Prostate gland (tissue), 2 donors: ENCODE measurements around the gene STING1. TPM values are rescaled to one million over a fixed set of nuclear protein-coding genes. Genes with fewer than 3 reads are reported as not detected.

Source experiments
- DNase-seq: peaks from one replicate; pipeline ENCODE4 v3.0.0-alpha.2; 2019; ENCODE audit warnings: low spot score
- H3K27ac ChIP-seq, 2 donors: fragments of 200-600 bp; sonication (generic); 2 replicates each; pipeline ENCODE4 v1.5.1; 2017 to 2019
- H3K27me3 ChIP-seq: fragments of 200-600 bp; sonication (generic); replicated peaks from 2 replicates; pipeline ENCODE4 v1.5.1; 2019; ENCODE audit not compliant: insufficient read depth
- H3K36me3 ChIP-seq, 2 donors: fragments of 200-600 bp; sonication (generic); 1 replicate in 1 of 2; 2 replicates in 1 of 2; pipeline versions ENCODE4 v1.5.1 to v1.8.1; 2017 to 2019
- H3K4me1 ChIP-seq: fragments of 200-600 bp; sonication (generic); replicated peaks from 2 replicates; pipeline ENCODE4 v1.5.1; 2019
- H3K4me3 ChIP-seq, 2 donors: fragments of 200-600 bp; sonication (generic); 2 replicates each; pipeline ENCODE4 v1.5.1; 2017 to 2019
- H3K9me3 ChIP-seq: fragments of 200-600 bp; sonication (generic); 2 replicates; pipeline ENCODE4 v1.5.1; 2017
- CTCF ChIP-seq, 4 experiments: fragments of 200-600 bp in 2 of 4; fragments of 450-650 bp in 2 of 4; sonication (generic) in 2 of 4; IDR thresholded peaks; 1 replicate in 3 of 4; 2 replicates in 1 of 4; pipeline ENCODE4 v1.5.1; 2016 to 2019; ENCODE audit warnings: antibody characterized with exemption in 4 of 4, mild to moderate bottlenecking in 2 of 4, moderate library complexity in 2 of 4
- POLR2A ChIP-seq: fragments of 450-650 bp; IDR thresholded peaks from one replicate; pipeline ENCODE4 v1.6.1; 2016; ENCODE audit warnings: antibody characterized with exemption, mild to moderate bottlenecking
- POLR2AphosphoS5 ChIP-seq: sonication (generic); formaldehyde crosslinking; IDR thresholded peaks from one replicate; pipeline ENCODE4 v1.6.1; 2017; ENCODE audit warnings: antibody characterized with exemption
- WGBS: methylation state at CpG from one replicate; pipeline ENCODE4 v1.1.5; 2018; 5-methylcytosine and 5-hydroxymethylcytosine counted together
- intact Hi-C: fragments of 100-400 bp; cut with DNase I; formaldehyde crosslinking; loops from one replicate; pipeline ENCODE4 v1.14.2; 2022
- total RNA-seq, 2 donors: library from RNA; depleted of rRNA; stranded (reverse); fragments of >200 nt; gene quantifications; one replicate each; pipeline ENCODE4 v1.1.0, GENCODE V29; 2016

STING1 gene
- total RNA-seq, 2 donors from 2014 or later = 33.8 to 59.1 TPM

GRCh38 chr5:139475865-139476617 is 6.5 kb downstream of the STING1 start:
- Histone ChIP-seq H3K27me3 (no peaks in the 10 kb centered on the region), H3K36me3 (no peaks in the 10 kb centered on the region), H3K4me3 (no peak overlapping the region), H3K9me3 (no peaks in the 10 kb centered on the region), H3K27ac (no peak overlapping the region), H3K4me1 (no peaks in the 10 kb centered on the region)
- no peak for DNase-seq
- TF ChIP-seq POLR2AphosphoS5 = no peak
- no peak for TF ChIP-seq CTCF (IDR thresholded peaks at IDR 0.05)
- TF ChIP-seq POLR2A = no peak
- intact Hi-C loops = no loop called here
- WGBS = 86% methylated on average over 13 of the region's 13 CpGs

GRCh38 chr5:139474890-139475791 is 7.4 kb downstream of the STING1 start:
- H3K4me3 ChIP-seq = no peak overlapping the region
- no peak for DNase-seq
- no peak for TF ChIP-seq POLR2AphosphoS5
- no peak for TF ChIP-seq POLR2A
- TF ChIP-seq CTCF (IDR thresholded peaks at IDR 0.05) = no peak
- H3K9me3 ChIP-seq = no peaks in the 10 kb centered on the region
- WGBS = 42% methylated on average over 13 of the region's 13 CpGs
- no peaks in the 10 kb centered on the region for H3K36me3 ChIP-seq
- no peaks in the 10 kb centered on the region for H3K4me1 ChIP-seq
- no peaks in the 10 kb centered on the region for H3K27me3 ChIP-seq
- H3K27ac ChIP-seq = no peak overlapping the region
- intact Hi-C loops = no loop called here

GRCh38 chr5:139473565-139473964 is 9.0 kb downstream of the STING1 start:
- intact Hi-C loops = no loop called here
- DNase-seq = no peak
- Histone ChIP-seq H3K27ac (peak overlapping the region in 1 of 2 donors; percentile 5), H3K4me1 (no peaks in the 10 kb centered on the region), H3K9me3 (no peaks in the 10 kb centered on the region), H3K4me3 (no peak overlapping the region), H3K36me3 (no peaks in the 10 kb centered on the region), H3K27me3 (no peaks in the 10 kb centered on the region)
- TF ChIP-seq POLR2AphosphoS5 = no peak
- TF ChIP-seq POLR2A = no peak
- TF ChIP-seq CTCF (IDR thresholded peaks at IDR 0.05) = no peak
- 59% methylated on average over 2 of the region's 2 CpGs for WGBS

- intact Hi-C loops = no loop called here
Observed at GRCh38 chr5:139473105-139473504, 9.5 kb downstream of the STING1 start.

More at GRCh38 chr5:139473105-139473504, 9.5 kb downstream of the STING1 start:
- H3K36me3 ChIP-seq = no peaks in the 10 kb centered on the region
- no peak for TF ChIP-seq POLR2AphosphoS5
- no peak for TF ChIP-seq POLR2A
- TF ChIP-seq CTCF (IDR thresholded peaks at IDR 0.05) = no peak
- H3K27me3 ChIP-seq = no peaks in the 10 kb centered on the region
- H3K27ac ChIP-seq = peak overlapping the region in 1 of 2 donors; percentile 5
- H3K4me1 ChIP-seq = no peaks in the 10 kb centered on the region
- 61% methylated on average over 8 of the region's 8 CpGs for WGBS
- no peak overlapping the region for H3K4me3 ChIP-seq
- no peak for DNase-seq
- H3K9me3 ChIP-seq = no peaks in the 10 kb centered on the region
